ENCODE measurements around the gene APBA1.

DNA sequence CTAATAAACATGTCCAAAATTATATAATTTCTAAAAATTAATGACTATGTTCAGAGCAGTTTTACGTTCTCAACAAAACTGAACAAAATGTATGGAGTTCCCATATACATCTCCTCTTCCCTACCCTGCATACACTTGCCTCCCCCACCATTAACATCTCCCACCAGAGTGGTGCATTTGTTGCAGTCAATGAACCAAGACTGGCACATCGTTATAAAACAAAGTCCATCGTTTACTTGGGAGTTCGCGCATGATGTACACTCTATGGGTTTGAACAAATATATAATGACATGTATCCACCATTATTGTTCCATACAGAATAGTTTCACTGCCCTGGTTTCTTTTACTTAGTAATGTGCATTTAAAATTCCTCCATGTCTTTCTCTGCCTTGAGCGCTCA lies 130.1 kb downstream of the APBA1 start:
- TF ChIP-seq ZFP3 (CRISPR knock-in tag; IDR thresholded peaks at IDR 0.05) (no peak), SNAI2 (CRISPR knock-in tag; IDR thresholded peaks at IDR 0.05) (no peak), TOX (CRISPR knock-in tag; IDR thresholded peaks at IDR 0.05; ENCODE audit: borderline replicate concordance) (no peak), ZNF565 (CRISPR knock-in tag; conservative IDR thresholded peaks at IDR 0.05; ENCODE audit: low read depth) (no peak), ZC3H10 (CRISPR knock-in tag; IDR thresholded peaks at IDR 0.05) (no peak)
- TF ChIP-seq, protein P1, sequence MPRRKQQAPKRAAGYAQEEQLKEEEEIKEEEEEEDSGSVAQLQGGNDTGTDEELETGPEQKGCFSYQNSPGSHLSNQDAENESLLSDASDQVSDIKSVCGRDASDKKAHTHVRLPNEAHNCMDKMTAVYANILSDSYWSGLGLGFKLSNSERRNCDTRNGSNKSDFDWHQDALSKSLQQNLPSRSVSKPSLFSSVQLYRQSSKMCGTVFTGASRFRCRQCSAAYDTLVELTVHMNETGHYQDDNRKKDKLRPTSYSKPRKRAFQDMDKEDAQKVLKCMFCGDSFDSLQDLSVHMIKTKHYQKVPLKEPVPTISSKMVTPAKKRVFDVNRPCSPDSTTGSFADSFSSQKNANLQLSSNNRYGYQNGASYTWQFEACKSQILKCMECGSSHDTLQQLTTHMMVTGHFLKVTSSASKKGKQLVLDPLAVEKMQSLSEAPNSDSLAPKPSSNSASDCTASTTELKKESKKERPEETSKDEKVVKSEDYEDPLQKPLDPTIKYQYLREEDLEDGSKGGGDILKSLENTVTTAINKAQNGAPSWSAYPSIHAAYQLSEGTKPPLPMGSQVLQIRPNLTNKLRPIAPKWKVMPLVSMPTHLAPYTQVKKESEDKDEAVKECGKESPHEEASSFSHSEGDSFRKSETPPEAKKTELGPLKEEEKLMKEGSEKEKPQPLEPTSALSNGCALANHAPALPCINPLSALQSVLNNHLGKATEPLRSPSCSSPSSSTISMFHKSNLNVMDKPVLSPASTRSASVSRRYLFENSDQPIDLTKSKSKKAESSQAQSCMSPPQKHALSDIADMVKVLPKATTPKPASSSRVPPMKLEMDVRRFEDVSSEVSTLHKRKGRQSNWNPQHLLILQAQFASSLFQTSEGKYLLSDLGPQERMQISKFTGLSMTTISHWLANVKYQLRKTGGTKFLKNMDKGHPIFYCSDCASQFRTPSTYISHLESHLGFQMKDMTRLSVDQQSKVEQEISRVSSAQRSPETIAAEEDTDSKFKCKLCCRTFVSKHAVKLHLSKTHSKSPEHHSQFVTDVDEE (CRISPR knock-in tag; IDR thresholded peaks at IDR 0.05) = no peak
- TF ChIP-seq, protein P2, sequence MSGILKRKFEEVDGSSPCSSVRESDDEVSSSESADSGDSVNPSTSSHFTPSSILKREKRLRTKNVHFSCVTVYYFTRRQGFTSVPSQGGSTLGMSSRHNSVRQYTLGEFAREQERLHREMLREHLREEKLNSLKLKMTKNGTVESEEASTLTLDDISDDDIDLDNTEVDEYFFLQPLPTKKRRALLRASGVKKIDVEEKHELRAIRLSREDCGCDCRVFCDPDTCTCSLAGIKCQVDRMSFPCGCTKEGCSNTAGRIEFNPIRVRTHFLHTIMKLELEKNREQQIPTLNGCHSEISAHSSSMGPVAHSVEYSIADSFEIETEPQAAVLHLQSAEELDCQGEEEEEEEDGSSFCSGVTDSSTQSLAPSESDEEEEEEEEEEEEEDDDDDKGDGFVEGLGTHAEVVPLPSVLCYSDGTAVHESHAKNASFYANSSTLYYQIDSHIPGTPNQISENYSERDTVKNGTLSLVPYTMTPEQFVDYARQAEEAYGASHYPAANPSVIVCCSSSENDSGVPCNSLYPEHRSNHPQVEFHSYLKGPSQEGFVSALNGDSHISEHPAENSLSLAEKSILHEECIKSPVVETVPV (CRISPR knock-in tag; IDR thresholded peaks at IDR 0.05) = no peak
- TF ChIP-seq, protein P3, sequence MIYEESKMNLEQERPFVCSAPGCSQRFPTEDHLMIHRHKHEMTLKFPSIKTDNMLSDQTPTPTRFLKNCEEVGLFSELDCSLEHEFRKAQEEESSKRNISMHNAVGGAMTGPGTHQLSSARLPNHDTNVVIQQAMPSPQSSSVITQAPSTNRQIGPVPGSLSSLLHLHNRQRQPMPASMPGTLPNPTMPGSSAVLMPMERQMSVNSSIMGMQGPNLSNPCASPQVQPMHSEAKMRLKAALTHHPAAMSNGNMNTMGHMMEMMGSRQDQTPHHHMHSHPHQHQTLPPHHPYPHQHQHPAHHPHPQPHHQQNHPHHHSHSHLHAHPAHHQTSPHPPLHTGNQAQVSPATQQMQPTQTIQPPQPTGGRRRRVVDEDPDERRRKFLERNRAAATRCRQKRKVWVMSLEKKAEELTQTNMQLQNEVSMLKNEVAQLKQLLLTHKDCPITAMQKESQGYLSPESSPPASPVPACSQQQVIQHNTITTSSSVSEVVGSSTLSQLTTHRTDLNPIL (CRISPR knock-in tag; IDR thresholded peaks at IDR 0.05; ENCODE audit: low read depth) = no peak
- TF ChIP-seq, protein P4, sequence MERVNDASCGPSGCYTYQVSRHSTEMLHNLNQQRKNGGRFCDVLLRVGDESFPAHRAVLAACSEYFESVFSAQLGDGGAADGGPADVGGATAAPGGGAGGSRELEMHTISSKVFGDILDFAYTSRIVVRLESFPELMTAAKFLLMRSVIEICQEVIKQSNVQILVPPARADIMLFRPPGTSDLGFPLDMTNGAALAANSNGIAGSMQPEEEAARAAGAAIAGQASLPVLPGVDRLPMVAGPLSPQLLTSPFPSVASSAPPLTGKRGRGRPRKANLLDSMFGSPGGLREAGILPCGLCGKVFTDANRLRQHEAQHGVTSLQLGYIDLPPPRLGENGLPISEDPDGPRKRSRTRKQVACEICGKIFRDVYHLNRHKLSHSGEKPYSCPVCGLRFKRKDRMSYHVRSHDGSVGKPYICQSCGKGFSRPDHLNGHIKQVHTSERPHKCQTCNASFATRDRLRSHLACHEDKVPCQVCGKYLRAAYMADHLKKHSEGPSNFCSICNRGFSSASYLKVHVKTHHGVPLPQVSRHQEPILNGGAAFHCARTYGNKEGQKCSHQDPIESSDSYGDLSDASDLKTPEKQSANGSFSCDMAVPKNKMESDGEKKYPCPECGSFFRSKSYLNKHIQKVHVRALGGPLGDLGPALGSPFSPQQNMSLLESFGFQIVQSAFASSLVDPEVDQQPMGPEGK (CRISPR knock-in tag; IDR thresholded peaks at IDR 0.05; ENCODE audit: borderline replicate concordance) = no peak

Measured in SK-N-SH treated with all-trans-retinoic acid at 6 μM for 48 hours (cell line).